Femur (tissue), 1 donor: ENCODE data around the gene SPANXB1.
"Not testable (repeated sequence)": the region's sequence is repeated elsewhere in the genome, so short reads cannot be mapped to it uniquely, and the experiment has no call there.

Source experiments
- DNase-seq: peaks from one replicate; pipeline ENCODE4 v3.0.0-alpha.2; 2017

SPANXB1 gene

DNA sequence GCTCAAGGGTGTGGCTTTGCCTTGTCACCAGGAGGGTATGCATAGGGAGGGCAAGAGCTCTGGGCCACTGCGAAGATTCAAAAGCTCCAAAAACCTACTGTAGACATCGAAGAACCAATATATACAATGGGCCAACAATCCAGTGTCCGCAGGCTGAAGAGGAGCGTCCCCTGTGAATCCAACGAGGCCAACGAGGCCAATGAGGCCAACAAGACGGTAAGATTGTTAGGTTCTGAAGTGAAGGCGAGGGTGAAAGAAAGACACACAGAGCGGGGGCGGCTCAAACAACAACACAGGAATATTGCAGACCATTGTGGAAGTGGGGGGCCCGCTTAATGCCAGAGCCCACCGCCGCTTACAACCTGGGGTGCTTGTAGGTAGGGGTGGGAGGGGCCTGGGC, at the start of gene SPANXB1:
TSS of gene SPANXB1 (plus strand) at position 27 of the 400 bp plus-strand sequence. CDS start at position 127, 100 bp downstream.
- DNase-seq = not testable (repeated sequence)

- DNase-seq = no peak
Measured at GRCh38 chrX:140967036-140967435, 35.4 kb upstream of the SPANXB1 start.

- DNase-seq = no peak
Measured at GRCh38 chrX:140971099-140971795, 31.1 kb upstream of the SPANXB1 start.

DNA sequence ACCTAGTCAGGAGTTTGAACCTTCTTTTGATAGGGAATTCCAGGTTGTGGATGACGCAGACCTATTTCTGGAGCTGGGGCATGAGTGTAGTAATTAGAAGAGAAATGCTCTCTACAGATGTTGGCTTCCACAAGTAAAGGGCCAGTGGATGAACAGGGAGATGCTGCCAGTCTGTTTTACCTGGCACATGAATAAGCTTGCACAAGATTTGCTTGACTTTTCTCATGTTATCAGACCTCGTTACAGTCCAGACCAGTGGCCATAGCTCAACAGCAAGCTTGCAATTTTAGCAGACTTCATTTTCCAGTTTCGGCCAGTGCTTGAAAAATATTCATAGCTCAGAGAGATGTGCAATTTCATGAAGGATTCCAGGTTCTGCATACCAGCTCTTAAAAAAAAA, 26.9 kb upstream of the SPANXB1 start:
- no peak for DNase-seq

DNA sequence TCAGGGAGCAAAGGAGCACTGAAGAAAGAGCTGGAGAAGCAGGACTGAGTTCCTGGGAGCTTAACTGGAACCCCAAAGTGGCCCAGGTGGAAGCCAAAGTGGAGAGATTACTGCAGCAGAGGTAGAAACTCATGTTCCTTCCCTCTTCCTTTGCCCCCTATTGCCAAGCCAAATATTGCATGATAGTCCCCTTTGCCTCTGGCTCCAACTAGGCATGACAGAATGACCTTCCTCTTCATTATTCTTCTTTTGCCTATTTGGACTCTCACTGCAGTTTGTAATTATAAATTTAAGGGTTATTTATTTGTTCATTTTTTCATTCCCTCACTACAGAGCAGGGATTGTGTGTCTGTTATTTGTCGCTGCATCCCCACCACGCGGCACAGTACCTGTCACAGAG, 22.1 kb upstream of the SPANXB1 start:
- DNase-seq = no peak

- no peak for DNase-seq
Measured at GRCh38 chrX:140983730-140984129, 18.7 kb upstream of the SPANXB1 start.

DNA sequence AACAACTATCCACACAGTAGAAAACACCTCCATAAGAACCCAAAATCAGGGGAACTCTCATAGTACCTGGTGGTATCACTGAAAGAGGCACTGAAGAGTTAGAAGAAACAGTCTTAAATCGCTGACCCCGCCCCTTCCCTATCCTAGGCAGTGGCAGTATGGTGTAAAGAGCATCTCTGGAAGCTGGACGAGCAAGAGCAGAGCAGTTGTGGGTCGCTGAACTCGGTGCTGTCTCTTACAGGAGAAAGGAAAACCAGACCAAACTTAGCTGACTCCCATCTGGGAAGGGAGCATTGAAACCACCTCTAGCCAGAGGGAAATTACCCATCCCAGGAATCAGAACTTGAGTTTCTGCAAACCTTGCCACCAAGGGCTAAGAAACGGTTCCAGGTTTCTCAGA, 2.8 kb downstream of the SPANXB1 start:
- DNase-seq = not testable (repeated sequence)

GRCh38 chrX:141044246-141044645, 41.9 kb downstream of the SPANXB1 start:
- not testable (repeated sequence) for DNase-seq

DNA sequence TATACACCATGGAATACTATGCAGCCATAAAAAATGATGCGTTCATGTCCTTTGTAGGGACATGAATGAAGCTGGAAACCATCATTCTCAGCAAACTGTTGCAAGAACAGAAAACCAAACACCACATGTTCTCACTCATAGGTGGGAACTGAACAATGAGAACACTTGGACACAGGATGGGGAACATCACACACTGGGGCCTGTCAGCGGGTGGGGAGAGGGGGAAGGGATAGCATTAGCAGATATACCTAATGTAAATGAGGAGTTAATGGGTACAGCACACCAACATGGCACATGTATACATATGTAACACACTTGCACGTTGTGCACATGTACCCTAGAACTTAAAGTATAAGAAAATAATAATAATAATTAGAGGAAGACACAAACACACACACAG, 47.5 kb downstream of the SPANXB1 start:
- not testable (repeated sequence) for DNase-seq

- DNase-seq = not testable (repeated sequence)
Measured at GRCh38 chrX:141052098-141052497, 49.7 kb downstream of the SPANXB1 start.
